Measurements from ENCODE around the gene MEIOB.

DNA sequence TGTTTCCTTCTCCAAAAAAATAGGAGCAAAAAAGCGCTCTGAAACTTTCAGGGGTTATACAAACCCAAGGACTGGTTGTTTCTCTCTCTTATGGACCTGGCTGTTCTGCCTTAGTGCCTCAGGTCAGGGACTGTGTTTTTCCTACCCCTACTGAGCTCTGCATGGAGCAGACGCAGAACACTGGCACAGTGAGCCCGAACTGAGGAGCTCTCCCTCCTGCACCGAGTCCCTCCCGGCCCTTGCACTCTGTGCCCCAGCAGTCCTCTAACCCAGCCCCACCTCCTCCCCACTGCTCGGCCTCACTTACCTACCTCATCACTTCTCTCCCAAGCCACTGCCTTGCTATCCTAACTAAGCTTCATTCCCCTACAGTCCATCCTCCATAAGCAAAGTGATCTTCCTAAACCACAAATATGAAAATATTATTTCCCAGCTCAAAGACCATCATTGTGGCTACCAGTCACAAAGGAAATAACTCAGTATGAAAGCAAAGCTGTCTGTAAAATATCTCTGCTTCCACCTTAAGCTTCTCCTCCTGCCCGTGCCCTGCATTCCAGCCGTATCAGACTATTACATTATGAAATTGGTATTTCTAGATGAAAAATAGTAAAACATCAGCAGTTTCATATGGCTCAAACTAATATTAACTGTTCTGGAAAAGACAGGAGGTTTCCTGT, 13.6 kb downstream of the MEIOB start:
- TF ChIP-seq POLR2A (IDR thresholded peaks at IDR 0.05) = no peak
- TF ChIP-seq, protein P1, sequence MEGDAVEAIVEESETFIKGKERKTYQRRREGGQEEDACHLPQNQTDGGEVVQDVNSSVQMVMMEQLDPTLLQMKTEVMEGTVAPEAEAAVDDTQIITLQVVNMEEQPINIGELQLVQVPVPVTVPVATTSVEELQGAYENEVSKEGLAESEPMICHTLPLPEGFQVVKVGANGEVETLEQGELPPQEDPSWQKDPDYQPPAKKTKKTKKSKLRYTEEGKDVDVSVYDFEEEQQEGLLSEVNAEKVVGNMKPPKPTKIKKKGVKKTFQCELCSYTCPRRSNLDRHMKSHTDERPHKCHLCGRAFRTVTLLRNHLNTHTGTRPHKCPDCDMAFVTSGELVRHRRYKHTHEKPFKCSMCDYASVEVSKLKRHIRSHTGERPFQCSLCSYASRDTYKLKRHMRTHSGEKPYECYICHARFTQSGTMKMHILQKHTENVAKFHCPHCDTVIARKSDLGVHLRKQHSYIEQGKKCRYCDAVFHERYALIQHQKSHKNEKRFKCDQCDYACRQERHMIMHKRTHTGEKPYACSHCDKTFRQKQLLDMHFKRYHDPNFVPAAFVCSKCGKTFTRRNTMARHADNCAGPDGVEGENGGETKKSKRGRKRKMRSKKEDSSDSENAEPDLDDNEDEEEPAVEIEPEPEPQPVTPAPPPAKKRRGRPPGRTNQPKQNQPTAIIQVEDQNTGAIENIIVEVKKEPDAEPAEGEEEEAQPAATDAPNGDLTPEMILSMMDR (IDR thresholded peaks at IDR 0.05) = no peak

Measured in right lobe of liver (tissue), 4 donors.